Activated effector memory CD4-positive, alpha-beta T cell treated with Interleukin-2 at 50 U/mL for 16 hours (primary cell): ENCODE results near the gene COL20A1.
"Not testable (repeated sequence)": the region's sequence is repeated elsewhere in the genome, so short reads cannot be mapped to it uniquely, and the experiment has no call there.

ENCODE experiments used
- DNase-seq: peaks from one replicate; pipeline ENCODE4 v3.0.0-alpha.2; 2020

Gene COL20A1

DNA sequence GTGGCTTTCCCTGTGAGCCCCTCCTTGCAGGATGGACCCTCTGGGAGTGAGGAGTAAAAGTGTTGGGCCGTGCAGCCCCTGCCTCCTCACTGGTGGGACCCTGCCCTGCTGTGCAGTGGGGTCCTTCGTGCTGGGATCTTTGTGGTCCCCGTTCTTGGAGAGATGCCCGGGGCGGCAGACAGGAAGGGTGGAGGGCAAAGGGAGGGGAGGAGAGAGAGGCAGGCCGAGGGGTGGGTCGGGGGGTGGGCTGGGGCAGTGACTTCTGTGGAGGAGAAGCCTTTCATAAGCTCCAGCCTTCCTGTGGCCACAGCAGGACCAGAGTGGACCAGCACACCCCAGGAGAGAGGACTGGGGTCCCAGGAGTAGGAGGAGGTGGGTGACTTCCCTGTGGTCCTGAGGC, at the start of gene COL20A1:
COL20A1 (plus strand) TSS at position 283 of the 400 bp plus-strand sequence. CDS start 1,922 bp downstream, outside the sequence.
- no peak for DNase-seq

DNA sequence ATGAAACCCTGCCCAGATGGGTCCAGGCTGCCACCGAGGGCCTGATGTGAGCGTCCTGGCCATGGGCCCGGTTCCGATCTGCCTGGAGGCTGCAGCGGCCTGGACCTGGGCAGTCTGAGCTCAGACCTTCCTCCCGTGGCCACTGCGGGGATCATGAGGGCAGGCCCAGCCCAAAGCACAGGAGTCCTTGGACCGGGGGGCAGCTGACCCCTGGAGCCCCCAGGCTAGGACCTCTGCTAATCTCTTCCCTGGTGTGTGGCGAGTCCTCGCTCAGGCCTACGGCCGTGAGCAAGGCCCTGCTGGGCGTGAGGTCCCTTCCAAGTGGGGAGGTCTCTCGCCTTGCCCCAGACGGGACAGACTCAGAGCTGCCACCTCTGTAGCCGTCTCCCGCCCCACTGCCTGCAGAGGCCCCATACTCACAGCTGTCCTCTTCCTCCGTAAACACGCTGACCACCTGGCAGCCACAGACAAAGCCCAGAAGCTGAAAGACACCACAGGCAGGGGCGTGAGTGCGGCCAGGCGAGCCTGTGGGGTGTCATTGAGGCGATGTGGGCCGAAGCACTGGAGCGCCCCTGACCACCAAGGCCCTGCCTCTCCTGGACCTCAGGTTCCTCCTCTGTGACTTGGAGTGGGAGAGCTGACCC, 49.3 kb upstream of the COL20A1 start:
- no peak for DNase-seq

DNA sequence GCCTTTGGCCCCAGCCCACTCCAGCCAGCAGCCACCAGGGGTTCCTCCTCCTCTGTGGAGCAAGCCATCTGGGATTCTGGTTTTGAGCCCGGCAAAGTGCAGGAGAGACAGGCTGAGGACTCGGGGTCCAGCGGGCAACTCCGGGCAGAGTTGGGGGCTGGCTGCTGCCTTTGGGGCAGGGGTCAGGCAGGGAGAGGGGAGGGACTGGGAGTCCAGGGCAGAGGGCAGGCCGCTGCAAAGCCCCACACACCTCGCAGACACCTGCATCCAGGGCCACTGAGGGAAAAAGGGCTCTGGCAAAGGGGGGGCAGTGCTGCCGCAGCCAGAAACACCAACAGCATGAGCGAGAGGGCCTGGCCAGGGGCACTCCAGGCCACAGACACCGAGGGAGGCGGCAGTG, 48.5 kb upstream of the COL20A1 start:
- no peak for DNase-seq

DNA sequence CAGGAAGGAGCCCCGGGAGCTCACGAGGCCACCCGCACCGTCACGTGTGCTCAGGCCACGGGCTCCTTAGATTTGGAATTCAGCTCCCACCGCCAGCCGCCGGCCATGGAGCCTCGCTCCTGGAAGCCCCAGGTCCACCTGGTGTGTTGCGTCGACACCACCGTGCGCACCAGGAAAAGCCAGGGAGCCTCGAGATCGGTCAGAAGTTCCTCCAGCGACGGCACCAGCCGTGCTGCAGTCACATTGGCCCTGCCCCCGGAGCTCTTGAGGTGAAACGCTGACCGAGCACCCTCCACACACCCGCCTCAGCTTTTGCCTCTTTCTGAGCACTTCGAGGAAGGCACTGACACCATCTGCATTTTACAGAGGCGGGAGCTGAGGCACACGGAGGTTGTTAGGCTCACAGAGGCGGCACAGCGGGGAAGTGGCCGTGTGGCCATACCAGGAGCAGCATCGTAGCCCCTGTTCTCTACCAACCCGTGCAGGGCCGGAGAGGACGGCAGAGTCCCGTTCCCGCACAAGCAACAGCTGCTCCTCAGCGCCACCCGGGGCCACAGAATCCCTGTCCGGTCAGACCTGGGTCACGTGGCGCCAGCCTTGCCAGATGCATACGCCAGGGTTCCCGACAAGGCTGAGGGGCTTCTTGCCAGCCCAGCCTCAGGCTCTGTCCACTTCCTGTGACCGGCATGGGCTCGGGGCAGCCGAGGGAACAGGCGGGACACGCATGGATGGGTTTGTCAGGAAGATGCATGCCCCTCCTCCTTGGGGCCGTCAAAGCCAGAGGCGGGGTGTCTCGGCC, 46.3 kb upstream of the COL20A1 start:
- no peak for DNase-seq

DNA sequence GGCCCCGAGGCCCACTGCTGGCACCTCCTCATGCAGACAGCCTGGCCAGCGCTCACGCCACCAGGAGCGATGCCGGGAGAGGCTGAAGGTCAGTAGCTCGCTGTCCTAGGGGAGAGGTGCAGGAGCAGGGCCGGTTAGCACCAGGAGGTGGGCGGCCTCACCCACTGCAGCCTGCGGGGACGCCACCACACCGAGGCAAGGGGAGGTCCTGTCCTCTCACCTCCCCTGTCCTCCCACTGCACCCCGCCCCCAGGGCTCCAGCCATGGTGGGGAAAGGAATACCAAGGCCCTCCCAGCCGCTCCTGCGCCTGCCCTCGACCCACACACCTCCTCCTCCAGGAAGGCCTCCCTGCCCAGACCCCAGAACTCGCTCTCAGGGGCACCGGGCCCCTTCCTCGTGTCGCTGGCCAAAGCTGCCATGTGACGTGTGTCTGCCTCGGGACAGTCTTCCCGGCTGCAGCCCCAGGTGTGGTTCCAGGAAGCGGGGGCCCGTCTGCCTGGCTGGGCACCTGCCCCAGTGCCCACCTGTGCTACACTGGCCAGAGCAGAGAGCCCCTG, 45.2 kb upstream of the COL20A1 start:
- no peak for DNase-seq

DNA sequence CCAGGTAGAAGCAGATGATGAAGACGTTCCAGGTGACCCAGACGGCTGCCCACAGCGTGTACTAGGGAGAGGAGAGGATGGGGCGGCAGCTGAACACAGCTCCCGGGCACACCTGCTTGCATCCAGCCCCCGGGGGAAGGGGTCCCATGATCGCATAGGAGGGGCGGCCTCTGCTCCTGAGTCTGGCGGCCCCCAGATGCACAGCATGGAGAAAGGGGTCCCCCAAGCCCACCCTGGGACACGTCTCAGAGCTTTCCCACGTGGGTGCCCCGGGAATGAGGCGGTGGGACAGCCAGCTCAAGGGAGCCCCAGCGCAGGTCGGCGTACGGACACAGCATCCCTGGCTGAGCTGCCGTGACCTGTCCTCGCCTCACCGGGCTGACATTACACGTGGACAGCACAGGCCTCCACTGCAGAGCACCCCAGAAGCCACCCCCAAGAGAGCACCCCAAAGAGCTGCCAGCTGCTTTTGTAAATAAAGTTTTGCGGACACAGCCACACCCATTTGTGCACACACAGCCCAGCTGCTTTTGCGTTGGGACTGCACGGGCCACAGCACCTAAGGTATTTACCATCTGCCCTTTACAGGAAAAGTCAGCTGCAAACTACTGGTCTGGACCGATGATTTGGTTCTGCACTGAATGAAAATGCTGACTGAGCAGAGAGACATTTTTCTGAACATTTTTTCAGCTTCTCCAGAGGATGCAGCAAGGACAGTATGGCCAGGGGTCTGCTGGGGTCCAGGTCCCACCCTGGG, 44.0 kb upstream of the COL20A1 start:
- DNase-seq = no peak

DNA sequence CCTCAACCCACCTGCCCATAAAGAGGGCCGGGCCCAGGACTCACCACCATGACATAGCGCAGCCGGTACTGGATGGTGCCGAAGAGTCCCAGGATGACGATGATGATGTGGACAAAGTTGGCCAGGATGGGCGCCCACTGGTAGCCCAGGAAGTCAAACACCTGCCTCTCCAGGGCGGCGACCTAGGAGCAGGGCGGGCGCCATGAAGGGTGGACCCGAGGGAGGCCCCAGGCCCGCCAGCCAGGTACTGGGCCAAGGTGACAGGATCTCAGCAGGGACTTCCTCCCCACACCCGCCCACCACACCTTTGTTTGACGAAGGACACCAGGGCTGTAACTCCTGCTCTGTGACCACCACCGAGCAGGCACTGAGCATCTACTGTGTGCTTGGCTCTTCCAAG, 43.1 kb upstream of the COL20A1 start:
- no peak for DNase-seq

DNA sequence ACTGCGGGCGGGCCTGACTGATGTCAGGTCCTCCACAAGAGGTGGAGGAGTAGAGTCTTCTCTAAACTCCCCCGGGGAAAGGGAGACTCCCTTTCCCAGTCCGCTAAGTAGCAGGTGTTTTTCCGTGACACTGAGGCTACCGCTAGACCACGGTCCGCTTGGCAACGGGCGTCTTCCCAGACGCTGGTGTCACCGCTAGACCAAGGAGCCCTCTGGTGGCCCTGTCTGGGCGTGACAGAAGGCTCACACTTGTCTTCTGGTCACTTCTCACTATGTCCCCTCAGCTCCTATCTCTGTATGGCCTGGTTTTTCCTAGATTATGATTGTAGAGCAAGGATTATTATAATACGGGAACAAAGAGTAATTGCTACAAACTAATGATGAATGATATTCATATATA, 41.6 kb upstream of the COL20A1 start:
- DNase-seq = not testable (repeated sequence)

DNA sequence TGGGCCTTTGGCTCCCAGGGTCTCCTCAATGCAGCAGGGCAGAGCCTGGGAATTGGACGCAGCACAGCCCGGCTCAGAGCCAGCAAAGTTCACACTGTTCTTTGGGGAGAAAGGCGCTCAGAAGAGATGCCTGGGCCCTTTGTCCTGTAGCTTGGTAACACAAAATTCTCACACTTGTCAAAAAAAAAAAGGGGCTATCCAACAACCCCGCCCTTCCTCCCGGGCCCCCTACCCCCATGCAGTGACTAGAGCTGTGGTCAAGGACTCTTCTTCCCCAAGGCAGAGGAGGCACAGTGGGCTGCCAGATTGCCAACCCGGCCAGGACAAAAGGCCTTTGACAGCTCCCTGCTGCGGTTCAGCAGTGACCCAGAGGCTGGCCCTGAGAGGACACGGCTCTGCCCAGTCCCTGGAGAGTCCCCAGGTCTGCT, 40.7 kb upstream of the COL20A1 start:
- DNase-seq = no peak

DNA sequence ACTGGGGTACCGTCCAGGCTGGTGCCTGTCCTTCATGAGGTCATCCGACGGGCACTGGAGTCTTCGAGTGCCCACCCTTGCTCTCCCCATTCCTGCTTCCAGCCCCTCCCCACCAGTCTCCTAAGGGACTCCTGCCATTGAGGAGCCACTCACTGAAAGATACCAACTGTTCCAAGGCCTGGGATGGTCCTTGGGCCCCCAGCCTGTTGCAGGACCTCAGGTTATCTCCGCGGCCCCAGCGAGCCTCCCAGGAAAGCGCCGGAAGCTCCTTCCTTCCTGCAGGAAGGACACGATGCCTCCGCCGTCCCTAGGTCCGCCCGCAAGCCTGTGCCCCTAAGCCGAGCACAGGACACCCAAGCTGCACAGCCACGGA, 39.9 kb upstream of the COL20A1 start:
- DNase-seq = no peak

DNA sequence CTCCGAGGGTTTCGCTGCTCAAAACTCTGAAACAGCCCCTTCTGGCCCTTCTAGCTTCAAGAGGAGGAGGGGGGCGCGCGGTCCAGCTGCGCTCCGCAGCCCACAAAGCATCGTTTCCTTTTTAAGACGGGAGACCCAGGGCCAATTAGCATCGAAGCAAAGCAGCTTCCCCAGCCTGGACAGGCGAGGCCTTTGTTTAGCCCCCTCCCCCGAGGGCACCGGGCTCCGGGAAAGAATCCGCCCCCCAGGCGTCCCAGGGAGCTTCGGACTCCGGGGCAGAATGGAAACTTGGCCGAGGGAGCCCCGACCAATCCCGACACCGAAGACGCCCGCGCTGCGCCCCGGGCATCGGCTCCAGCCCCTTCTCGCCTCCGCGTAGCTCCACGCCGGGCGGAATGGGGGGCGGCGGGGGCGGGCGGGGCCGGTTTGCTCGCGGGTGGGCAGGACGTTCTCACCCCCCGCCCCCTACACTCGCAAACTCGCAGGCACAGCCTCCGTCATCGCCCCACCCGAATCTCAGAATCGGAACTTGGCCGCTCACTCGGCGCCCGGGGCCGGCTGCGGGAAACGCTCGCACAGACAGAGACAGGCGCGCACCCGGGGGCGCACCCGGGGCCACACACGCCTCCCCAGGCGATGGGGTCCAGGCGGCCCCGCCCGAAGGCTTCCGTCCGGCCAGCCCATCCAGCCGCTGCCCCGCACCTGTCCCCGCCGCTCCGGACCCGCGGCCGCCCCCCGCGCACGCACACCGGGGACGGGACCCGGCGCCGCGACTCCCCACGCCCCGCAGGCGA, 39.4 kb upstream of the COL20A1 start:
- DNase-seq = no peak

DNA sequence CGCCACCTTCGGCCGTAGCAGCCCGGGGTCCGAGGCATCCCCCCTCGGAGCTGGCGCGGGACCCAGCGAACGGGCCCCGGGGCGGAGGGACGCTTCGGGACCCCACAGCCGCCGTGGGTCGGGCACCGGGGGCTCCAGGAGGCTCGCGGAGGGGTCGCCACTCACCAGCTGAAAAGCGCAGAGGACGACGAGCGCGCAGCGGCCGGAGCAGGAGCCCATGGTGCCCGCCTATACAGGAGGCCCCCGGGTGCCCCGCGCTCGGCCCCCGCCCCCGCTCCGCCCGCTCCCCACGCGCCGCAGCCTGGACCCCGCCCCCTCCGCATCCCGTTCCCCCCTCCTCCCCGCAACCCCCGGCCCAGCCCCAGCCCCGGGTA, 38.8 kb upstream of the COL20A1 start, which contains the start of gene NKAIN4:
NKAIN4 (minus strand) TSS at position 232 of the 374 bp plus-strand sequence; CDS start at position 219, 13 bp downstream.
- no peak for DNase-seq

DNA sequence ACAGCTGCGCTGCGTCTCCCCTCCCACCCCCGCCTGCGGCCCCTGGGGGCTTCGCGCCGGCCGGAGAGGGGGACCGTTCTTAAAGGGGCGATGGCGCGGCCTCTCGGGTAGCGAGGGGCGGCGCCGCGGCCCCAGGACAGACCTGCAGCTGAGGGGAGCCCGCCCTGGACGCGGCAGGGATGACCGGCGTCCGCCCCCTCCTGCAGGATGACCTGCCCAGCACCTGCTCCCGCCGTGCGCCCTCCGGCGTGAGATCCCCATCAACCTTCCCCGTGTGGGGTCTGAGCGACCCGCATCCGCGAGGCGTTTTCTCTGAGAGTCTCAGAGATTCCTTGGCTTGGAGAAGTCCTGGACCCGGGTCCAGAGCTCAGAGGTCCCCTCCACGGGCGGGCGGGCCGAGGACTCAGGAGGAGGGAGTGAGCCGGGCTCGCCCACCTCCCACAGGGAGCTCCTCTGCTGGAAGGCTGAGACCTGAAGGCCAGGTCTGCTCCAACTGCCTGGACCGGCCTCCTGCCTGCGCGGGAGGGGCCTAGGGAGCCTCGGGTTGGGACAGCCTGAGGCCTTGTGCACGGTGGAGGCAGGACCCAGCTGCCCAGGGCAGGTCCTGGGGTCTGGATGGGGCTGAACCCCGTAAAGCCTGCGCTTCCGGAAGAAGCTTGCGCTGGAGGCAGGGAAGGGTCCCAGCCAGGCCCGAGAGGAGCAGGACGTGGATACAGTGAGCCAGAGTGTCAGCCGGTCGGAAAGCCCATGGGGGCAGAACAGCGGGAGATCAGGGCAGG, 38.2 kb upstream of the COL20A1 start:
- DNase-seq = no peak

DNA sequence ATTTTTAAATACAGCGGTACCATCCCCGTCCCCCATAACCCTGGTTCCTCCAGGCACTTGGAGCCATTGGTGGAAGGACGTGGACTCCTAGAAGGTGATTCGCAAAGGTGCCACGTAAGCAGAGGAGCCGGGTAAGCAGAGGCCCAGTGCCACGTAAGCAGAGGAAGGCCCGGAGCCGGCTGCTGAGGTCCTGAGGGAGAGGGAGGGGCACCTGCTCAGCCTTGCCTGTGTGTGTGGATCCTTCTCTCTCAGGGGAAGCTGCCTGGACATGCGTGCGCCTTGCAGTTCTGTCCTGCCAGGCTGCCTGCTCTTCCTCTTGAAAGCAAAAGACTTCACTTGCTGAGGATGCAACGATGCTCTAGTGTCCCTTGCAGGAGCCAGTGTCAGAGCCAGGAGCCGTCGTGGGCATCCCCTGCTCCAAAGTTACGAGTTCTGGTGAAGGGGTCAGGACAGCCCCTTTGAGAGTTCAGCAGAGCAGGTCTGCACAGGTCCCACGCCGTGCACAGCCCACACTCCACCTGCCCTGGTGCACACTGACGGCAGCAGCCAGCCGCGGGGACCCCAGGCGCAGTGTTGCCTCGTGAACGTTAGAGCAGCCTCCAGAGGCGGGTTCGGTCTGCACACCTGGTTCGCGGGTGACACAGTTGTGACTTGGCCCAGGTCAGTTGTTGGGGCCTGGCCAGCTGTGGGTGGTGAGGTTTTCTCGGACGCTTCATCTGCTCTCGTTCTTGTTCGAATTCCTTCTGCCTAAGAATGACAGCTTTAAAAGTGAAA, 36.9 kb upstream of the COL20A1 start:
- no peak for DNase-seq

DNA sequence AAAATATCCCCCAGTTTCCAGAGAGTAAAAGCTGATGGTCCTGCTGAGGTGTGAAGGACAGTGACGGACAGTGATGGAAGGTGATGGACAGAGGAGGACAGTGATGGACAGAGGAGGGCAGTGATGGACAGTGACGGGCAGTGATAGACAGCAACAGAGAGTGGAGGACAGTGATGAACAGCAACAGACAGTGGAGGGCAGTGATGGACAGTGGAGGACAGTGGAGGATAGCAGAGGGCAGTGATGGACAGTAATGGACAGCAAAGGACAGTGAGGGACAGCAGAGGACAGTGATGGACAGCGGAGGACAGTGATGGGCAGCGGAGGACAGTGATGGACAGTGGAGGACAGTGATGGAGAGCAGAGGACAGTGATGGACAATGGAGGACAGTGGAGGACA, 36.0 kb upstream of the COL20A1 start:
- no peak for DNase-seq

DNA sequence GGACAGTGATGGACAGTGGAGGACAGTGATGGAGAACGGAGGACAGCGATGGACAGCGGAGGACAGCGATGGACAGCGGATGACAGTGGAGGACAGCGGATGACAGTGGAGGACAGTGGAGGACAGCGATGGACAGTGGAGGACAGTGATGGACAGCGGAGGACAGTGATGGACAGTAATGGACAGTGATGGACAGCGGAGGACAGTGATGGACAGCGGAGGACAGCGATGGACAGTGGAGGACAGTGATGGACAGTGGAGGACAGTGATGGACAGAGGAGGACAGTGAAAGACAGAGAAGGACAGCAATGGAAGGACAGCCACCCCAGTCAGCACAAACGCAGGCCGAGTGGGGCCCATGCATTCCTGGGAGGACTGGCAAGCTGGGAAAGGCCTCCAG, 35.4 kb upstream of the COL20A1 start:
- no peak for DNase-seq

DNA sequence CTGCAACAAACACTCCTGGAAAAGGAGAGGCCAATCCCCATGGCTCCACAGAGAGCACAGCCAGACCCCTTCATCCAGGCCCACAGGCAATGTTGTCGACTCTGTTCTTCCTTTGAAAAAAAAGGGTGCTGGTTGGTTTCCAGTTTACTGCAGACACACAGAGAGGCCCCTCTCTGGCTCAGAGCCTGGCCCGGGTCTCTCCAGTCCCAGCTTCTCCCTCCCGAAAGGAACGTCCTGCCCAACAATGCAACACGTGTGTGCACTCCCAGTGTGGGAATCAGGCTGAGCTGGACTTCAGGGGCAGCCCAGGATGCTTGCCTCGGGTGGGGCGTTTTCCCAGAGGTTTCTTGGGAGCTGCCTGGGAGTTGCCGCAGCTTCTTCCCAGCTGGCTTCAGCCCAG, 34.2 kb upstream of the COL20A1 start:
- no peak for DNase-seq

DNA sequence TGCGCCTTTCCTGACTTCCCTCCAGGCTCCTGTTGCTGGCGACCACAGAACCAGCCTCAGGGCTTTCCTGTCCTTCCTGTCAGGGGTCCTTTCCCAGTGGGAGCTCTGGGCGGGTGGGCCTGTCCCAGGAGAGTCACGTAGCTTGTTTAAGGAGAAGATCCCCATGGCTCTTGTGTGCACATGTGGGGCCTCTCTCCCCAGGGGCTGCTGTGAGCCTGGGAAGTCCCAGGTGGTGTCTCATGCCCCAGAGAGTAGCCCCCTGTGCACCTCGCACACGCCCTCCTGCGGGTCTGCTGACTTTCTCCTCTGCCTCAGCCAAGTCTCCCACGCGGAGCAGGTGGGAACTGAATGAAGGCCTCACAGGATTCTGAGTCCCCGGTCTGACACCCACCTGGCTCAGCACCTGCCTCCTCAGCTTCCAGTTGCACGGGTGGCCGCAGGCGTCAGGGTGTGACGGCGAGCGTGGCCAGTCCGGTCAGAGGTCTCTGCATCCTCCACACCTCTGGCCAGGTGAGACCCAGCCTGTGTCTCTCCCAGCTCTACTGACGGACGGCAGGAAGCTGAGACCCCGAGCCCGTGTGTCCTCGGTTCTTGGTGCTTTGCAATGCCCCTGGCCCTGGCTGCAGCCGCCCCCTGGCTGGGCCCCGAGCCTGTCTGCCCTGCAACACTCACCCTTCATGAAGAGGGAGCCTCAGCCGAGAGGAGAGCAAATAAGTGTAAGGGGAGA, 33.1 kb upstream of the COL20A1 start:
- DNase-seq = no peak

DNA sequence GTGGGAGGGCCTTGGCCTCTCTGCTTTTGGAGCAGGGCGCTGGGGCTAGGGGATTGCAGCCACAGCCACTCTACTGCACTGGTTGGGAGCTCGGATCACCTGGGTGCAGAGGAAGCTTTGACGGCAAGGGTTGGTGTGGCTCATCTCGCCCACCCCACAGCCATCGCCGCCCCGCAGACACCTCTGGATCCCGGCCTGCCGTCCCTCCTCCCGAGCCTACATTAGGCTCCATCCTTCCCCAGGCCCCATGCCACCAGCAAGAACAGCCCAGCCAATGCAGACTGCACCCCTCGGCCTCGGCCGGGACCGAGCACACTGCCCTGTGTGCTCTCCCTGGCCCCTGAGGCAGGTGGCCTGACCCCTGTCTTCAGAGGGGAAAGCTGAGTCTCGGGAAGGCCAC, 32.5 kb upstream of the COL20A1 start:
- DNase-seq = no peak
